NT2/D1 (cell line): Measurements from ENCODE around the gene EEF1AKMT3.

Source experiments
- SUZ12 ChIP-seq: IDR thresholded peaks from 2 replicates; pipeline ENCODE4 v1.6.1; 2011; ENCODE audit not compliant: insufficient read length, insufficient read depth; ENCODE audit errors: extremely low read depth
- YY1 ChIP-seq: IDR thresholded peaks from 2 replicates; pipeline ENCODE4 v1.6.1; 2011; ENCODE audit not compliant: insufficient read length, insufficient read depth

GRCh38 chr12:57815177-57816000 lies 43.0 kb downstream of the EEF1AKMT3 start:
- TF ChIP-seq YY1 (no peak), SUZ12 (no peak)
